Activated naive CD8-positive, alpha-beta T cell treated with anti-CD3 and anti-CD28 coated beads, Interleukin-2, amount 10 ng/mL, durations not matched to agents 7 days and 5 days (primary cell): ENCODE results near the gene STON2. TPM values are rescaled to one million over a fixed set of nuclear protein-coding genes. Genes with fewer than 3 reads are reported as not detected.

ENCODE experiments used
- ATAC-seq: fragments of 150-1000 bp; cut with Tn5 transposase; one replicate; pipeline ENCODE4 v1.10.0; 2021; ENCODE audit warnings: low read depth, moderate library complexity
- POLR2A ChIA-PET: fragments of 350-600 bp; sonication (Branson Sonifier 250); formaldehyde crosslinking; loops from one replicate; lab custom pipeline; 2021; ENCODE audit warnings: antibody characterized with exemption; lab: Charles Lee
- DNase-seq: peaks from one replicate; pipeline ENCODE4 v3.0.0; 2021
- H3K27ac Mint-ChIP-seq: one replicate; pipeline ENCODE4 v1.8.0; 2022; ENCODE audit warnings: mild to moderate bottlenecking, mixed read lengths
- H3K27me3 Mint-ChIP-seq: one replicate; pipeline ENCODE4 v1.8.0; 2022; ENCODE audit warnings: mild to moderate bottlenecking, moderate library complexity, mixed read lengths
- H3K36me3 Mint-ChIP-seq: one replicate; pipeline ENCODE4 v1.8.0; 2021; ENCODE audit warnings: mild to moderate bottlenecking, mixed read lengths
- H3K4me1 Mint-ChIP-seq: one replicate; pipeline ENCODE4 v1.8.0; 2021; ENCODE audit warnings: mixed read lengths
- H3K4me3 Mint-ChIP-seq: one replicate; pipeline ENCODE4 v1.8.0; 2022; ENCODE audit warnings: mild to moderate bottlenecking, moderate library complexity, mixed read lengths
- H3K9me3 Mint-ChIP-seq: one replicate; pipeline ENCODE4 v1.8.0; 2021; ENCODE audit warnings: mixed read lengths
- total RNA-seq, 2 experiments: library from RNA; stranded (reverse); gene quantifications; one replicate each; pipeline ENCODE4 v1.2.3, GENCODE V29; 2021

STON2 gene
- total RNA-seq, 2 experiments from 2014 or later, result not detected

DNA sequence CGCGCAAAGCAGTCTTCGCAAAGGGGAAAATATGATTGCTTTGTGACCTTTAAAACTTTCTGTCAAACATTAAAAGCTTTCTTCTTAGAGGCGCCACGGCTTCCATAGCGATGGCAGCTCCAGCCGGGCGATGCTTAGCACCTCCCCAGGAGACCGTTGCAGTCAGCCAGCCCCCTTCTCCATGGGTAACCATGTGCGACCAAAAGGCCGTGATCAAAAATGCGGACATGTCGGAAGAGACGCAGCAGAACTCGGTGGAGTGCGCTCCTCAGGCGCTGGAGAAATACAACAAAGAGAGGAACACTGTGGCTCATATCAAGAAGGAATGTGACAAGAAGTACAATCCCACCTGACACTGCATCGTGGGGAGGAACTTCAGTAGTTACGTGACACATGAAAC, 12.7 kb upstream of the STON2 start:
- Mint-ChIP-seq H3K4me3 (no peak overlapping the region), H3K9me3 (peaks cover 8% of the 10 kb centered on the region), H3K4me1 (peaks cover 4% of the 10 kb centered on the region), H3K27ac (no peak overlapping the region), H3K27me3 (peaks cover 7% of the 10 kb centered on the region), H3K36me3 (peaks cover 2% of the 10 kb centered on the region)
- no peak for ATAC-seq
- DNase-seq, result no peak
- POLR2A ChIA-PET, result no interaction called here

DNA sequence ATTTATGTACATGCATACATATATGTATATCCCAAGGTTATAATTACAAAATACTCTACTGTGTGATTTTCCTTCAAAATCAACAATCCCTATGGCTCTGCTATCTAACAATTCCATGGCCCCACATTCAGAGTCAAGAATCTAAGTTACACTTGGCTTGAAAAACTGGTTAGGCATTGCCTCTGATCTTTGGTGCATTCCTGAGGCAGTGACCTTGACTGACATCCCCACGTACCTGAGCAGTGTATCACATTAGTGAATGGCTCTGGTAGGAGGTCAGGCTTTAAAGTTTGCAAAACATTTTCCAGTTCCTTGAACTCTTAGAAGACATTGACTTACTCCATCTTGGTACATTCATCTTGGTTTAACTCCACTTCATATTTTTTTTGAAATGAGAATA, 8.5 kb upstream of the STON2 start:
- DNase-seq (no peak), ATAC-seq (no peak)
- H3K9me3 Mint-ChIP-seq, result no peaks in the 10 kb centered on the region
- POLR2A ChIA-PET, result no interaction called here
- no peaks in the 10 kb centered on the region for H3K36me3 Mint-ChIP-seq
- H3K27me3 Mint-ChIP-seq, result peaks cover 12% of the 10 kb centered on the region
- H3K27ac Mint-ChIP-seq, result no peak overlapping the region
- no peaks in the 10 kb centered on the region for H3K4me1 Mint-ChIP-seq
- no peak overlapping the region for H3K4me3 Mint-ChIP-seq

DNA sequence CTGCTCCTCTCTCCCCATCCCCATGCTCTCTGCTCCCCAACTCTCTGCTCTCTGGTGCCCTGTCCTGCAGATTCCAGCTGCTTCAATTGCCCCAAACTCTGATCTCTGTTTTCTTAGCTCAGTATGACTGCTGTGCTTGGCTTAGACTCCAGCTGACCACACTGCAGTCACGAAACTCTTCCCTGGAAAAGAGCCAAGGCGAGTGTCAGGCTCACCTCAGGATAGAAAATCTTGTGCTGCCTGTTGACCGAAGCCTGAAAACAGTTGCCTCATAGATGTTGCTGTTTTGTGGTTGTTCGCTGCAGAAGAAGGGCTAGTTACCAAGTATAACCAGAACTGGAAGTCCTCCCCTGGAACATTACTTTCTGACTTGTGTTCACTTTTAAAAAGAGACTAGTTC, 6.7 kb upstream of the STON2 start:
- no peak for DNase-seq
- H3K27me3 Mint-ChIP-seq, result peaks cover 18% of the 10 kb centered on the region
- H3K27ac Mint-ChIP-seq, result no peak overlapping the region
- H3K9me3 Mint-ChIP-seq, result no peaks in the 10 kb centered on the region
- peaks cover under 1% of the 10 kb centered on the region for H3K4me1 Mint-ChIP-seq
- no peaks in the 10 kb centered on the region for H3K36me3 Mint-ChIP-seq
- ATAC-seq, result no peak
- POLR2A ChIA-PET, result no interaction called here
- no peak overlapping the region for H3K4me3 Mint-ChIP-seq

DNA sequence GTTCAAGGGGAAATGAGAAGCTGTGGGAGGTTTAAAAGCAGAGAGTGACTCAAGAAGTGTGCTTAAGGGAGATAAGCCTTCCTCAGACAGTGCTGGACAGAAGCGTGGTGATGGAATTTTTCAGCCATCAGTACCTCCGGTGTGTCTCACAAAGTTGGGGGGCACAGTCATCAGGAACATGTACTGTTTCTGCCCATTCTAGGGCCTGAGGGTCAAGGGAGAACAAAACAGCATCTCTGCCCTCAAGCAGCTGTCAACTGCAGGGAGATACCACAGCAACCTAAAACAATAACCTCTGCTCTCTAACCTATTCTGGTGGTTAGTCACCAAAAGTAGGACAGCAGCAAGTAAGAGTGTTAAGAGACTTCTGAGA, 2.0 kb upstream of the STON2 start:
- ATAC-seq (no peak), DNase-seq (no peak)
- POLR2A ChIA-PET, result no interaction called here
- Mint-ChIP-seq H3K4me1 (peaks cover 10% of the 10 kb centered on the region), H3K27me3 (peaks cover 10% of the 10 kb centered on the region), H3K4me3 (no peak overlapping the region), H3K9me3 (no peaks in the 10 kb centered on the region), H3K36me3 (no peaks in the 10 kb centered on the region), H3K27ac (no peak overlapping the region)

DNA sequence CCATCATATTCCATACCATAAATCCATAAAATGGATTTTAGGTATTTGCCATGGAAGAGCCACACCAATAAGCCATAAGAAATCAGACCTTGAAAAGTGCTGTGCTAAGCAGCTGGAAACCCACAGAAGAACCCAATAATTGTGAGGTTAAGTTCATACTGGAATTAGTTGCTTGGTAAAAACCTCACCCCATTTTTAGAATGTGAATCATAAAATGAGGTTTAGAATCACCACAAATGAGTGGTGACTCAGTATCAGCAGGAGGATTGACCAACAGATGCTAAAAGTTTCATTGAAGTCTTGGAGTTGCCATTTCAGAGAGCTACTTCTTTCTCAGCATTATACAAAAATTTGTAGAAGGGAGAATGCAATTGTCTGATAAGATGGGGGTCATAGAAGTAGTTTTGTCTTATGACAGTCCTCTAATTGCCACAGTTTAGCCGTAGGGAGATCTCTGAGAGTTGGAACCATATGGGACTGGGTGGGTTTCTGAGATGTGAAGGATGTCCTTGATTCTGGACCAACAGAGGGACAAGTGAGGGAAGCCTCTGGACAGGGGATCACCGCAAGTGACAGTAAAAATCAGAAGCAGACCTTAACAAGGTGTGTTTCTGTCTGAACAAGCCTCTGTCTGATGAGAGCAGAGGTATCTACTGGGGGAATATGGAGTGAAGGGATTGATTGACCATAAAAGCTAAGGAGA, 1.4 kb upstream of the STON2 start:
- no peak overlapping the region for H3K4me3 Mint-ChIP-seq
- no peak for ATAC-seq
- no peak overlapping the region for H3K27ac Mint-ChIP-seq
- H3K4me1 Mint-ChIP-seq, result peaks cover 10% of the 10 kb centered on the region
- no peak for DNase-seq
- H3K27me3 Mint-ChIP-seq, result peaks cover 10% of the 10 kb centered on the region
- no peaks in the 10 kb centered on the region for H3K36me3 Mint-ChIP-seq
- POLR2A ChIA-PET, result no interaction called here
- H3K9me3 Mint-ChIP-seq, result no peaks in the 10 kb centered on the region

DNA sequence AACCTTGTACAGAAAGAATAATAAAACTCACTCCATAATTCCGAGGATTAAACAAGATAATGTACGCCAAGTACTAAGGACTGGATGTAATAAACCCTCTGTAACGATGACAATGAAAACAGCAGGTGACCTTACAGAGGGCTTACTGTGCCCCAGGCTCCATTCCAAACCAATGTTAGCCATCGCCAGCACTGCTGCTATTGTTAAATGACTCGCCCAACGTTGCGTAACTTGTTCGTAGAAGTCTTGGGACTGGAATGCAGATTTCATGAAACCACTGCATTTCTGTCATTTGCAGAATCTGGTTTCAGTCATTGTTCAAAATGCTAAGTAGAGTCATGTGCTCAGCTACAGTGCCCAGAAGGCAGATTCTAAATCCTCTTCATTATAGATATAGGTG, 728 bp upstream of the STON2 start:
- Mint-ChIP-seq H3K27me3 (peaks cover 10% of the 10 kb centered on the region), H3K9me3 (no peaks in the 10 kb centered on the region), H3K4me3 (no peak overlapping the region), H3K27ac (no peak overlapping the region), H3K36me3 (no peaks in the 10 kb centered on the region), H3K4me1 (peaks cover 10% of the 10 kb centered on the region)
- ATAC-seq (no peak), DNase-seq (no peak)
- POLR2A ChIA-PET, result no interaction called here

DNA sequence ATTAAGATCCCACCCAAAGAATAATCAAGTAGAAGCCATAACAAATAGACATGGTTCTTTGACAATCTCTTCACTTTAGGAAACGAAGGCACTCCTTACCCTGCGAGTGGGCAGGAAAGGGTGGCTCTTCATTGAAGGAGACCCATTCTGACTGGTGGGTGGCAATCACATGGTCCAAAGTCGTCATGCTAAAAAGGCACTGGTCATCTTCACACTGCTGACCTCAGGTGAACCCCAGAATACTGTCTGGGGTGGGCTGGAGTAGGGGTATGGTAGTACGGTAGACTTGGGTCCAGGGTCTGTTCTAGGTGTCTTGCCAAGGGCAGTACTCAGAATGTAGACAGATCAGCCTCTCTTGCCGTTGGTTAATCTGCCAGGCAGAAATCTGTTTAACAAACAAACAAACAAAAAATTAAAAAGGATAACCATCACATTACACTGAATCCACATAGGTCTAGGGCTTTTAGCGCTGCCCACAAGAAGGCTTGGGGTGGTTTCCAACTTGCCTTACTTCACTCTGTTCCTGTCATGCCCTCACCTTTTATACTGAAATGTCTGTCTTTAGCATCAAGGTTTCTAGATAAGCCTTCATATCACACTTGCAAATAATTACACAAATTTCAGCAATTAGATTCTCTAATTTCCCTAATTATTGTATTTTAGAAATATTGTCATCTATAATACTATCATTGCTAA, 1.8 kb downstream of the STON2 start:
- DNase-seq, result no peak
- no peak overlapping the region for H3K4me3 Mint-ChIP-seq

DNA sequence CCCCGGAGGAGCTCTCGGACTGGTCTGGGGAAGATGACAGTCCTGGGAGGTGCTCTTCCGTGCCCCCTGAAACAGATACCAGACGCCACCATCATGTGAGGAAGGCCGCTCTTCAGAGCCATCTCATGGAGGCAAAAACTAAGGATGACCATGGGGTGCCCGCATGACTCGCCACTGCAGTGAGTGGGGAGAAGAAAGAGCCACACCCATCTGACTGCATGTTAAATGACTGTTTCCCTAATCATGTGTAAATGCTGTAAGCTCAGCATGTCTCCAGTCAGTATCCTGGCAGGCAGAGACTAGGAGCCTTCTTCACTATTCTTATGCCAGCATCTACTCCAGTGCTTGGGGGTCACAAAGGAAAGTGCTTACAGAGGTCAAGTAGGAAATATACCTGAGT, 4.0 kb downstream of the STON2 start:
- no peak for DNase-seq
- Mint-ChIP-seq H3K4me1 (peaks cover 2% of the 10 kb centered on the region), H3K4me3 (no peak overlapping the region), H3K27ac (no peak overlapping the region), H3K9me3 (no peaks in the 10 kb centered on the region), H3K27me3 (peaks cover 3% of the 10 kb centered on the region), H3K36me3 (no peaks in the 10 kb centered on the region)
- no peak for ATAC-seq
- POLR2A ChIA-PET, result no interaction called here

More for the DNA sequence above, 1.8 kb downstream of the STON2 start:
- H3K36me3 Mint-ChIP-seq, result no peaks in the 10 kb centered on the region
- POLR2A ChIA-PET, result no interaction called here
- H3K9me3 Mint-ChIP-seq, result no peaks in the 10 kb centered on the region
- H3K27ac Mint-ChIP-seq, result no peak overlapping the region
- H3K4me1 Mint-ChIP-seq, result peaks cover 10% of the 10 kb centered on the region
- no peak for ATAC-seq
- peaks cover 6% of the 10 kb centered on the region for H3K27me3 Mint-ChIP-seq

DNA sequence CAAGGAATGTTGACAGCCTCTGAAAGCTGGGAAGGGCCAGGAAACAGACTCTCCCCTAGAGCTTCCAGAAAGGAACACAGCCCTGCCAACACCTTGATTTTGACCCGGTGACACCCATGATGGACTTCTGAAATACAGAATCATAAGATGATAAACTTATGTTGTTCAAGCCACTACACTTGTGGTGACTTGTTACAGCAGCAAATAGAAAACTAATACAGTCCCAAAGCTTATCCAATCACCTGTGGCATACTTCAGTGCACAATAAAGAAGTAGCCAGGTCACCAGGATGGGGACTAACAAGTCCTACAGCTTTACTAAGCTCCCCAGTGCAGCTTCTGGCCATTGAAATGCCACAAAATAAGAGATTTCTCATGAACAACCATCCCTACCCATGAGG, 5.4 kb downstream of the STON2 start:
- no peak for ATAC-seq
- H3K27ac Mint-ChIP-seq, result no peak overlapping the region
- no peaks in the 10 kb centered on the region for H3K9me3 Mint-ChIP-seq
- no peak overlapping the region for H3K4me3 Mint-ChIP-seq
- no peak for DNase-seq
- no peaks in the 10 kb centered on the region for H3K36me3 Mint-ChIP-seq
- no peaks in the 10 kb centered on the region for H3K4me1 Mint-ChIP-seq
- POLR2A ChIA-PET, result no interaction called here
- peaks cover 2% of the 10 kb centered on the region for H3K27me3 Mint-ChIP-seq

GRCh38 chr14:81392976-81393643, 7.0 kb downstream of the STON2 start:
- ATAC-seq (no peak), DNase-seq (no peak)
- Mint-ChIP-seq H3K36me3 (no peaks in the 10 kb centered on the region), H3K27ac (no peak overlapping the region), H3K4me3 (no peak overlapping the region), H3K27me3 (peaks cover 2% of the 10 kb centered on the region), H3K9me3 (no peaks in the 10 kb centered on the region), H3K4me1 (no peaks in the 10 kb centered on the region)
- POLR2A ChIA-PET, result no interaction called here

GRCh38 chr14:81392052-81392451, 8.1 kb downstream of the STON2 start:
- no peaks in the 10 kb centered on the region for H3K4me1 Mint-ChIP-seq
- DNase-seq, result no peak
- POLR2A ChIA-PET, result no interaction called here
- no peaks in the 10 kb centered on the region for H3K9me3 Mint-ChIP-seq
- no peak overlapping the region for H3K4me3 Mint-ChIP-seq
- no peak overlapping the region for H3K27ac Mint-ChIP-seq
- no peaks in the 10 kb centered on the region for H3K36me3 Mint-ChIP-seq
- ATAC-seq, result no peak
- H3K27me3 Mint-ChIP-seq, result peaks cover 2% of the 10 kb centered on the region

DNA sequence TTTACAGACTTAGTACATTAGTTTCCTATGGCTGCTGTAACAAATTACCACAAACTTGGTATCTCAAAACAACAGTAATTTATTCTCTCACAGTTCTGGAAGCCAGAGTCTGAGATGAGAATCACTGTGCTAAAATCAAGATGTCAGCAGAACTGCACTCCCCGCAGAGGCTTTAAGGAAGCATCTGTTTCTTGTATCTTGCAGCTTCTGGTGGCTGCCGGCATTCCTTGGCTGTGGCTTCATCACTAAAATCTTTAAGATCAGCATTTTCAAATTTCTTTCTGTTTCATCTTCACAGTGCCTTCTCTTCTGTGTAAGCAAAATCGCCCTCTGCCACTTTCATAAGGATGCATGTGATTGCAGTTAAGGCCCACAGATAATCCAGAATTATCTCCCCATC, 9.4 kb downstream of the STON2 start:
- no peak overlapping the region for H3K27ac Mint-ChIP-seq
- H3K4me1 Mint-ChIP-seq, result no peaks in the 10 kb centered on the region
- no peak for ATAC-seq
- DNase-seq, result no peak
- no peak overlapping the region for H3K4me3 Mint-ChIP-seq
- POLR2A ChIA-PET, result no interaction called here
- H3K36me3 Mint-ChIP-seq, result no peaks in the 10 kb centered on the region
- H3K9me3 Mint-ChIP-seq, result no peaks in the 10 kb centered on the region
- H3K27me3 Mint-ChIP-seq, result peaks cover 2% of the 10 kb centered on the region

- no peaks in the 10 kb centered on the region for H3K4me1 Mint-ChIP-seq
- H3K4me3 Mint-ChIP-seq, result no peak overlapping the region
Observed at GRCh38 chr14:81388336-81388735, 11.8 kb downstream of the STON2 start.

GRCh38 chr14:81386290-81386745, 13.8 kb downstream of the STON2 start:
- Mint-ChIP-seq H3K36me3 (no peaks in the 10 kb centered on the region), H3K27ac (no peak overlapping the region), H3K4me1 (no peaks in the 10 kb centered on the region), H3K9me3 (no peaks in the 10 kb centered on the region), H3K4me3 (no peak overlapping the region), H3K27me3 (peaks cover 3% of the 10 kb centered on the region)
- ATAC-seq (no peak), DNase-seq (no peak)
- POLR2A ChIA-PET, result no interaction called here

More at GRCh38 chr14:81388336-81388735, 11.8 kb downstream of the STON2 start:
- DNase-seq, result no peak
- Mint-ChIP-seq H3K36me3 (no peaks in the 10 kb centered on the region), H3K9me3 (no peaks in the 10 kb centered on the region), H3K27me3 (peaks cover 2% of the 10 kb centered on the region), H3K27ac (no peak overlapping the region)
- no peak for ATAC-seq
- POLR2A ChIA-PET, result no interaction called here
